Measurements from ENCODE around the gene SPATA46. TPM values are rescaled to one million over a fixed set of nuclear protein-coding genes. Genes with fewer than 3 reads are reported as not detected.

SPATA46 gene
- total RNA-seq, 2 experiments from 2014 or later = not detected

- Histone ChIP-seq H3K36me3 (ENCODE audit: insufficient read depth, low read length) (no peaks in the 10 kb centered on the region), H3K4me3 (ENCODE audit: low read length) (no peak overlapping the region), H3K9me3 (ENCODE audit: control insufficient read depth in 1 of 2, insufficient read depth in 1 of 2, low read length in 2 of 2) (no peaks in the 10 kb centered on the region), H3K27me3 (ENCODE audit: control insufficient read depth in 1 of 2, insufficient read depth in 2 of 2, low read length in 2 of 2) (no peaks in the 10 kb centered on the region), H3K4me1 (ENCODE audit: insufficient read depth, low read length) (no peaks in the 10 kb centered on the region), H3K27ac (ENCODE audit: low read depth in 1 of 2, low read length in 2 of 2) (no peak overlapping the region)
- ChIA-PET CTCF (no interaction called here), POLR2A (no interaction called here)
- no peak for TF ChIP-seq CTCF (IDR thresholded peaks at IDR 0.05)
- Mint-ChIP-seq H3K27ac (no peak overlapping the region), H3K9me3 (no peaks in the 10 kb centered on the region), H3K4me3 (no peak overlapping the region), H3K36me3 (ENCODE audit: low read depth) (no peaks in the 10 kb centered on the region), H3K4me1 (ENCODE audit: low read depth) (no peaks in the 10 kb centered on the region), H3K27me3 (no peaks in the 10 kb centered on the region)
- DNase-seq (no peak), ATAC-seq (ENCODE audit: poor library complexity) (no peak)
- intact Hi-C loops (cut with DNase I, micrococcal nuclease) = no loop called here
These were observed 2.2 kb downstream of the SPATA46 start for GRCh38 chr1:162374406-162374805.

GRCh38 chr1:162373541-162374260 lies 3.0 kb downstream of the SPATA46 start:
- Histone ChIP-seq H3K36me3 (ENCODE audit: insufficient read depth, low read length) (no peaks in the 10 kb centered on the region), H3K4me1 (ENCODE audit: insufficient read depth, low read length) (no peaks in the 10 kb centered on the region), H3K9me3 (ENCODE audit: control insufficient read depth in 1 of 2, insufficient read depth in 1 of 2, low read length in 2 of 2) (no peaks in the 10 kb centered on the region), H3K27me3 (ENCODE audit: control insufficient read depth in 1 of 2, insufficient read depth in 2 of 2, low read length in 2 of 2) (no peaks in the 10 kb centered on the region), H3K4me3 (ENCODE audit: low read length) (no peak overlapping the region), H3K27ac (ENCODE audit: low read depth in 1 of 2, low read length in 2 of 2) (no peak overlapping the region)
- no peak for TF ChIP-seq CTCF (IDR thresholded peaks at IDR 0.05)
- Mint-ChIP-seq H3K27ac (no peak overlapping the region), H3K27me3 (no peaks in the 10 kb centered on the region), H3K4me3 (no peak overlapping the region), H3K36me3 (ENCODE audit: low read depth) (no peaks in the 10 kb centered on the region), H3K9me3 (no peaks in the 10 kb centered on the region), H3K4me1 (ENCODE audit: low read depth) (no peaks in the 10 kb centered on the region)
- POLR2A ChIA-PET = no interaction called here
- CTCF ChIA-PET = no interaction called here
- DNase-seq = no peak
- intact Hi-C loops (cut with DNase I, micrococcal nuclease) = no loop called here
- no peak for ATAC-seq (ENCODE audit: poor library complexity)

- Histone ChIP-seq H3K36me3 (ENCODE audit: insufficient read depth, low read length) (no peaks in the 10 kb centered on the region), H3K4me3 (ENCODE audit: low read length) (no peak overlapping the region), H3K9me3 (ENCODE audit: control insufficient read depth in 1 of 2, insufficient read depth in 1 of 2, low read length in 2 of 2) (no peaks in the 10 kb centered on the region), H3K27me3 (ENCODE audit: control insufficient read depth in 1 of 2, insufficient read depth in 2 of 2, low read length in 2 of 2) (no peaks in the 10 kb centered on the region), H3K27ac (ENCODE audit: low read depth in 1 of 2, low read length in 2 of 2) (no peak overlapping the region), H3K4me1 (ENCODE audit: insufficient read depth, low read length) (no peaks in the 10 kb centered on the region)
- Mint-ChIP-seq H3K9me3 (no peaks in the 10 kb centered on the region), H3K4me3 (no peak overlapping the region), H3K36me3 (ENCODE audit: low read depth) (no peaks in the 10 kb centered on the region), H3K4me1 (ENCODE audit: low read depth) (no peaks in the 10 kb centered on the region), H3K27me3 (no peaks in the 10 kb centered on the region), H3K27ac (no peak overlapping the region)
- TF ChIP-seq CTCF (IDR thresholded peaks at IDR 0.05) = no peak
- ATAC-seq (ENCODE audit: poor library complexity) (no peak), DNase-seq (no peak)
- intact Hi-C loops (cut with DNase I, micrococcal nuclease) = no loop called here
- POLR2A ChIA-PET = no interaction called here
- CTCF ChIA-PET = no interaction called here
These were observed 3.6 kb downstream of the SPATA46 start for GRCh38 chr1:162373072-162373427.
